ENCODE results near the gene NUCKS1.
A peak's percentile ranks its signal among the peaks of the same experiment; 100 is the strongest.

The NUCKS1 gene

DNA sequence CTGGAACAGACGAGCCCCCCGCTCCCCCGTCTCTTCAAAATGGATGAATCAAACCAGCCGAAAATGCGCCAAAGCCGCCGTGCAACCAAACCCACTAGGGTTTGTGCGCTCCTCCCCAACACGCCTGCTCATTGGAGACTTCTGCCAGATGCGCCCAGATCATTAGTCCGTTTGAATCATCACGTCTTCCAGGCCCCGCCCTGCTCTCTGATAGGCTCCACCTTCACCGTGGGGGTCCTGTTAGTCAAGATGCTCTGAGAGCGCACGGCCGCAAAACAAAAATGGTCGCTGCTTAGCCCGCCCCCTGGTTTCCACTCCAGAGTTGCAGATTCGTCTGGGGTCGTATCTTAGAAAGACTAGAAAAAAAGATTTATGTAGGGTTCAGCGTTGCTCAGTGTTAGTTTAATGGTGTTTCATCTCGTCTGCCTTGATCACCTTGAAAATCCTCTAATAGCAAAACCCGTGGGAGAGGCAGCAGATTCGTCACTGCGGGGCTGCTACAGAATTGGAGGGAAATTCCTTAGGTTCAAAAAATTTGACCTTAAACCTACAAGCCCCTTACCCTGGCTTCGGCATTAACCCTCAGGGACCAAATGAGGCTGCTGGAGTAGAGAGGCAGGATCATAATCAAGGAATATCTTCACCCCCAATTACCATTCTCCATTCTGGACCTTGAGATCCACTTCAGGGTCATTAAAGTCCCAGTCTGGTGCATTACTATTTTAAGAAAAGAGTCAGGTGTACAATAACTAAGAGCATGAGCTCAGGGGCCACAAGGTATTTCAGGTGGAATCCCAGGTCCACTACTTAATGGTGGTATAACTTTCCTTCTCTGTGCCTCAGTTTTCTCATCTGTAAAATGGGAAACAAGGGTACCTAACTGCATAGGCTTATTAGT, at the start of gene NUCKS1:
Gene NUCKS1, minus strand, starts transcription at position 45 of the 898 bp plus-strand sequence. CDS start 209 bp downstream, outside the sequence.
- peak within 1 kb of the TSS; percentile 81 for H3K4me3 ChIP-seq (ENCODE audit: control insufficient read depth, low read depth, low read length)
- DNase-seq (ENCODE audit: low read depth), result peak; percentile 99
- TF ChIP-seq, protein P1, sequence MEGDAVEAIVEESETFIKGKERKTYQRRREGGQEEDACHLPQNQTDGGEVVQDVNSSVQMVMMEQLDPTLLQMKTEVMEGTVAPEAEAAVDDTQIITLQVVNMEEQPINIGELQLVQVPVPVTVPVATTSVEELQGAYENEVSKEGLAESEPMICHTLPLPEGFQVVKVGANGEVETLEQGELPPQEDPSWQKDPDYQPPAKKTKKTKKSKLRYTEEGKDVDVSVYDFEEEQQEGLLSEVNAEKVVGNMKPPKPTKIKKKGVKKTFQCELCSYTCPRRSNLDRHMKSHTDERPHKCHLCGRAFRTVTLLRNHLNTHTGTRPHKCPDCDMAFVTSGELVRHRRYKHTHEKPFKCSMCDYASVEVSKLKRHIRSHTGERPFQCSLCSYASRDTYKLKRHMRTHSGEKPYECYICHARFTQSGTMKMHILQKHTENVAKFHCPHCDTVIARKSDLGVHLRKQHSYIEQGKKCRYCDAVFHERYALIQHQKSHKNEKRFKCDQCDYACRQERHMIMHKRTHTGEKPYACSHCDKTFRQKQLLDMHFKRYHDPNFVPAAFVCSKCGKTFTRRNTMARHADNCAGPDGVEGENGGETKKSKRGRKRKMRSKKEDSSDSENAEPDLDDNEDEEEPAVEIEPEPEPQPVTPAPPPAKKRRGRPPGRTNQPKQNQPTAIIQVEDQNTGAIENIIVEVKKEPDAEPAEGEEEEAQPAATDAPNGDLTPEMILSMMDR (conservative IDR thresholded peaks at IDR 0.05; ENCODE audit: control insufficient read depth, insufficient read depth, low read depth, low read length), result peak; percentile 8

DNA sequence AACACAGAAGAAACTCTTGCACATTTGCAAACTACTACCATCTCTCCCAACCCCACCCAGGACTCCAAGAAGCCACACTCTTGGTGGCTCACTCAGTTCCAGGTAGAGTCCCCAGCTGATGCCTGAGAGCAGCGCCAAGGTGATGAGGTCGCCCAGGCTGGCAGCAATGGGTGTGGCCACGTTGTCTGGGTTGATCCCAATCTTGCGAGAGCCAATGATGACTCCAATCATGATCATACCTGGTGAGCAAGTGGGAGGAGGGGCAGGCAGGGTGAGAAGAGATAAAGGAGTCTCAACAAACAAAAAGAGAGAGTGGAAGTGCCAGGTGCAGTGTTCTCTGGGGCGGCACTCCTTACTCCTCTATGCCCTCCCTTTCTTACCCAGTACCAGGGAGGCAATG, 48.6 kb upstream of the NUCKS1 start:
- TF ChIP-seq, protein P1 (conservative IDR thresholded peaks at IDR 0.05; ENCODE audit: control insufficient read depth, insufficient read depth, low read depth, low read length), result no peak
- no peak overlapping the region for H3K4me3 ChIP-seq (ENCODE audit: control insufficient read depth, low read depth, low read length)
- DNase-seq (ENCODE audit: low read depth), result no peak

DNA sequence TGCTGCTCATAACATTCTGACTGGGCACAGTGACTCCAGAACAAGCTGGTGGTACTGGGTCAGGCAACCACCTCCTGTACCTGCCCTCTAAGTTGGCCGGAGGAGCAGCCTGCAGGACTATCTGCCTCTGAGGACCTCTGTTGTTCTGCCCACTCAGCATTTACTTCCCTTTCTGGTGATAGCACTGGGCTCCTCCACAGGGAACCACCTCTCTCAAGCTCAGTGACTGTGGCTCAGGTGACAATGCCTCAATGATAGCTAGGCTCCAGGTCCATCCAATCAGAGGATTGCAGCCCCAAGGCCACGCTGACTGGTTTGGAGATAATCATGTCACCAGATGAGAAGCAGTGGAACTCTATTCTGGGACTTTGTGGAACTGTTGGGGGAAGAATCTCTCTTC, 47.2 kb upstream of the NUCKS1 start:
- no peak for DNase-seq (ENCODE audit: low read depth)
- no peak overlapping the region for H3K4me3 ChIP-seq (ENCODE audit: control insufficient read depth, low read depth, low read length)
- TF ChIP-seq, protein P1 (conservative IDR thresholded peaks at IDR 0.05; ENCODE audit: control insufficient read depth, insufficient read depth, low read depth, low read length), result no peak

DNA sequence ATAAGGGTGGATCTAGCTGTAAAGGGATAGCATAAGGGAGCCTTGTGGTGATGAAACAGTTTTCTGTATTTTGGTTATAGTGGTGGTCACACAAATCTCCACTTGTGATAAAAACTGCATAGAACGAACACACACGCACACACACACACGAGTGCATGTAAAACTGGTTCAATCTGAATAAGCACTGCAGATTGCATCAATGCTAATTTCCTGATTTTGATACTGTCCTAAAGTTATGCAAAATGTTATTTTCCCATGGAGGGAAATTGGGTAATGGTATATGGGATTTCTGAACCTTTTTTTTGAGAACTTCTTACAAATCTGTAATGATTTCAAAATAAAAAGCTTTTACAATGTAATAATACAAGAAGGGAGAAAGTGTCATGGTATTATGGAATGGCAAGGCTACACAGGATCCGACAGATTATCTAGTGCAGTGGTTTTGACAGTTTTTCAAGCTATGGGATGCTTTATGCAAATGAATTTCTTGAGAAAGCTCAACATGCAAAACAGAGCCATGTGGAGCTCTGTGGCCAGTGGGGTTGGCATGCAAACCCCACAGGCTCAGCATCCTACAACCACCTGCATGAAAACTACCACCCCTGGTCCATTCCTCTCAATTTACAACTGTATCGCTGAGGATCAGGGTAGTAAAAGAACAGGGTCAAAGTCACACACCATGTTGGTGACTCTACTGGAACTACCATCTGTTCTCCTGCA, 44.2 kb upstream of the NUCKS1 start:
- TF ChIP-seq, protein P1 (conservative IDR thresholded peaks at IDR 0.05; ENCODE audit: control insufficient read depth, insufficient read depth, low read depth, low read length), result no peak
- no peak for DNase-seq (ENCODE audit: low read depth)
- H3K4me3 ChIP-seq (ENCODE audit: control insufficient read depth, low read depth, low read length), result no peak overlapping the region

DNA sequence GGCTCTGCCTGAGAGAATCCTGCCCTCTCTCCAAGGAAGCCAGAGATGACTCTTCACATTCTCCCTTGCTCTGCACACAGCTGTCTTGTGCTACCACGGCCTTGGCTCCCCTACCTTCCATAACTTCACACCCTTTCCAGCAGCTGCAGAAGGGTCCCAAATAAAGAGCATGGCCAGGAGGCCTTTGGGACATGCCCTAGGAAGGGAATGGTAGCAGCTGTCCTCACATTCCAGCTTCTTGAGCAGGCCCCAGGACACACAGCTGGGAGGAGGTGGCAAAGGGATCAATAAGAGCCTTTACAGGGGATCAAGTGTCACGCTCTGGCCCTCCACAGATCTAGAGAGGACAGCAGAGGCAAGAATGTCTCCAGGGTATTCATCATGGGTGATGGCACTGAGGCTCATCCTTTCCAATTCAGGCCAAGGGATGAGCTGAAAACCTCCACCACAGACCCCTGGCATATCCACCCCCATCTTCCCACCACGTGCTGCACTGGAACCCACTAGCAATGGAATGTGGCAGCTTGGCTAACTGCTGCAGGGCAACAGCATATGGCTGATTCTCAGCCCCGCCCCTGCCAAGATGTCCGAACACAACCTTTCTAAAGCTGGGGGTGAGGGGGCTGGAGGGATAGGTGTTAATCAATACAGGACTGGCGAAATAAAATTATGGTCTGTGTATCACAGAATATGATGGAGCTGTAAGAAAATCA, 43.1 kb upstream of the NUCKS1 start:
- TF ChIP-seq, protein P1 (conservative IDR thresholded peaks at IDR 0.05; ENCODE audit: control insufficient read depth, insufficient read depth, low read depth, low read length), result no peak
- H3K4me3 ChIP-seq (ENCODE audit: control insufficient read depth, low read depth, low read length), result no peak overlapping the region
- no peak for DNase-seq (ENCODE audit: low read depth)

- TF ChIP-seq, protein P1 (conservative IDR thresholded peaks at IDR 0.05; ENCODE audit: control insufficient read depth, insufficient read depth, low read depth, low read length), result no peak
- no peak for DNase-seq (ENCODE audit: low read depth)
- H3K4me3 ChIP-seq (ENCODE audit: control insufficient read depth, low read depth, low read length), result no peak overlapping the region
Measured at GRCh38 chr1:205792481-205792881, 42.5 kb upstream of the NUCKS1 start.

Measured in fibroblast of mammary gland (primary cell).